ENCODE results near the gene NANOGP8.
"Not testable (repeated sequence)": the region's sequence is repeated elsewhere in the genome, so short reads cannot be mapped to it uniquely, and the experiment has no call there.

The NANOGP8 gene

GRCh38 chr15:35085176-35085919 is at the start of gene NANOGP8:
Gene NANOGP8 (minus strand): TSS chr15:35085295. CDS start chr15:35085110, 185 bp downstream.
- not testable (repeated sequence) for H3K36me3 Mint-ChIP-seq (ENCODE audit: low read depth); H3K27me3 Mint-ChIP-seq (ENCODE audit: low read depth); DNase-seq (ENCODE audit: low spot score); H3K4me3 Mint-ChIP-seq; H3K4me1 Mint-ChIP-seq (ENCODE audit: low read depth); H3K27ac Mint-ChIP-seq; H3K9me3 Mint-ChIP-seq

GRCh38 chr15:35134299-35134698 is 49.2 kb upstream of the NANOGP8 start:
- H3K4me3 Mint-ChIP-seq, result no peak overlapping the region
- no peak for DNase-seq (ENCODE audit: low spot score)
- no peaks in the 10 kb centered on the region for H3K4me1 Mint-ChIP-seq (ENCODE audit: low read depth)
- H3K36me3 Mint-ChIP-seq (ENCODE audit: low read depth), result no peaks in the 10 kb centered on the region
- H3K27me3 Mint-ChIP-seq (ENCODE audit: low read depth), result no peaks in the 10 kb centered on the region
- no peak overlapping the region for H3K27ac Mint-ChIP-seq
- H3K9me3 Mint-ChIP-seq, result no peaks in the 10 kb centered on the region

- Mint-ChIP-seq H3K9me3 (no peaks in the 10 kb centered on the region), H3K4me3 (no peak overlapping the region), H3K27me3 (ENCODE audit: low read depth) (peaks cover 8% of the 10 kb centered on the region), H3K4me1 (ENCODE audit: low read depth) (no peaks in the 10 kb centered on the region), H3K36me3 (ENCODE audit: low read depth) (no peaks in the 10 kb centered on the region), H3K27ac (no peak overlapping the region)
- DNase-seq (ENCODE audit: low spot score), result no peak
These were observed 45.1 kb upstream of the NANOGP8 start for GRCh38 chr15:35130245-35130644.

- H3K36me3 Mint-ChIP-seq (ENCODE audit: low read depth), result no peaks in the 10 kb centered on the region
- H3K4me1 Mint-ChIP-seq (ENCODE audit: low read depth), result no peaks in the 10 kb centered on the region
- H3K4me3 Mint-ChIP-seq, result no peak overlapping the region
- no peaks in the 10 kb centered on the region for H3K9me3 Mint-ChIP-seq
- peaks cover 10% of the 10 kb centered on the region for H3K27me3 Mint-ChIP-seq (ENCODE audit: low read depth)
- no peak for DNase-seq (ENCODE audit: low spot score)
- H3K27ac Mint-ChIP-seq, result no peak overlapping the region
These were observed 44.3 kb upstream of the NANOGP8 start for GRCh38 chr15:35129361-35129760.

GRCh38 chr15:35127717-35128116 is 42.6 kb upstream of the NANOGP8 start:
- H3K4me1 Mint-ChIP-seq (ENCODE audit: low read depth), result no peaks in the 10 kb centered on the region
- DNase-seq (ENCODE audit: low spot score), result no peak
- no peaks in the 10 kb centered on the region for H3K9me3 Mint-ChIP-seq
- no peaks in the 10 kb centered on the region for H3K36me3 Mint-ChIP-seq (ENCODE audit: low read depth)
- H3K27ac Mint-ChIP-seq, result no peak overlapping the region
- H3K27me3 Mint-ChIP-seq (ENCODE audit: low read depth), result peaks cover 10% of the 10 kb centered on the region
- H3K4me3 Mint-ChIP-seq, result no peak overlapping the region

GRCh38 chr15:35126236-35126635 is 41.1 kb upstream of the NANOGP8 start:
- DNase-seq (ENCODE audit: low spot score), result no peak
- Mint-ChIP-seq H3K4me1 (ENCODE audit: low read depth) (no peaks in the 10 kb centered on the region), H3K27me3 (ENCODE audit: low read depth) (peaks cover 10% of the 10 kb centered on the region), H3K9me3 (no peaks in the 10 kb centered on the region), H3K27ac (no peak overlapping the region), H3K4me3 (no peak overlapping the region), H3K36me3 (ENCODE audit: low read depth) (no peaks in the 10 kb centered on the region)

GRCh38 chr15:35123743-35124142 is 38.6 kb upstream of the NANOGP8 start:
- no peaks in the 10 kb centered on the region for H3K36me3 Mint-ChIP-seq (ENCODE audit: low read depth)

GRCh38 chr15:35121611-35122359 is 36.7 kb upstream of the NANOGP8 start:
- Mint-ChIP-seq H3K4me1 (ENCODE audit: low read depth) (no peaks in the 10 kb centered on the region), H3K9me3 (no peaks in the 10 kb centered on the region), H3K4me3 (no peak overlapping the region), H3K27me3 (ENCODE audit: low read depth) (peaks cover 4% of the 10 kb centered on the region), H3K36me3 (ENCODE audit: low read depth) (no peaks in the 10 kb centered on the region), H3K27ac (no peak overlapping the region)
- DNase-seq (ENCODE audit: low spot score), result no peak

More at GRCh38 chr15:35123743-35124142, 38.6 kb upstream of the NANOGP8 start:
- Mint-ChIP-seq H3K9me3 (no peaks in the 10 kb centered on the region), H3K27ac (no peak overlapping the region), H3K27me3 (ENCODE audit: low read depth) (peaks cover 10% of the 10 kb centered on the region), H3K4me1 (ENCODE audit: low read depth) (no peaks in the 10 kb centered on the region), H3K4me3 (no peak overlapping the region)
- no peak for DNase-seq (ENCODE audit: low spot score)

- no peak overlapping the region for H3K27ac Mint-ChIP-seq
- no peak overlapping the region for H3K4me3 Mint-ChIP-seq
- DNase-seq (ENCODE audit: low spot score), result no peak
- H3K27me3 Mint-ChIP-seq (ENCODE audit: low read depth), result peaks cover 2% of the 10 kb centered on the region
- no peaks in the 10 kb centered on the region for H3K9me3 Mint-ChIP-seq
- H3K36me3 Mint-ChIP-seq (ENCODE audit: low read depth), result no peaks in the 10 kb centered on the region
- H3K4me1 Mint-ChIP-seq (ENCODE audit: low read depth), result no peaks in the 10 kb centered on the region
These were observed 35.1 kb upstream of the NANOGP8 start for GRCh38 chr15:35120173-35120572.

- Mint-ChIP-seq H3K4me1 (ENCODE audit: low read depth) (no peaks in the 10 kb centered on the region), H3K4me3 (no peak overlapping the region), H3K9me3 (no peaks in the 10 kb centered on the region), H3K27me3 (ENCODE audit: low read depth) (no peaks in the 10 kb centered on the region), H3K36me3 (ENCODE audit: low read depth) (no peaks in the 10 kb centered on the region), H3K27ac (no peak overlapping the region)
- DNase-seq (ENCODE audit: low spot score), result no peak
These were observed 33.9 kb upstream of the NANOGP8 start for GRCh38 chr15:35118960-35119359.

GRCh38 chr15:35117543-35118265 is 32.6 kb upstream of the NANOGP8 start:
- no peaks in the 10 kb centered on the region for H3K27me3 Mint-ChIP-seq (ENCODE audit: low read depth)
- H3K4me1 Mint-ChIP-seq (ENCODE audit: low read depth), result no peaks in the 10 kb centered on the region
- H3K27ac Mint-ChIP-seq, result no peak overlapping the region
- H3K36me3 Mint-ChIP-seq (ENCODE audit: low read depth), result no peaks in the 10 kb centered on the region
- no peak for DNase-seq (ENCODE audit: low spot score)
- no peak overlapping the region for H3K4me3 Mint-ChIP-seq
- no peaks in the 10 kb centered on the region for H3K9me3 Mint-ChIP-seq

- Mint-ChIP-seq H3K9me3 (no peaks in the 10 kb centered on the region), H3K4me3 (no peak overlapping the region), H3K4me1 (ENCODE audit: low read depth) (no peaks in the 10 kb centered on the region), H3K36me3 (ENCODE audit: low read depth) (no peaks in the 10 kb centered on the region), H3K27ac (no peak overlapping the region), H3K27me3 (ENCODE audit: low read depth) (no peaks in the 10 kb centered on the region)
- DNase-seq (ENCODE audit: low spot score), result no peak
These were observed 30.1 kb upstream of the NANOGP8 start for GRCh38 chr15:35115155-35115725.

GRCh38 chr15:35112346-35112745 is 27.3 kb upstream of the NANOGP8 start:
- Mint-ChIP-seq H3K36me3 (ENCODE audit: low read depth) (no peaks in the 10 kb centered on the region), H3K4me1 (ENCODE audit: low read depth) (no peaks in the 10 kb centered on the region), H3K27me3 (ENCODE audit: low read depth) (no peaks in the 10 kb centered on the region), H3K9me3 (no peaks in the 10 kb centered on the region), H3K4me3 (no peak overlapping the region), H3K27ac (no peak overlapping the region)
- DNase-seq (ENCODE audit: low spot score), result no peak

GRCh38 chr15:35111861-35112260 is 26.8 kb upstream of the NANOGP8 start:
- Mint-ChIP-seq H3K36me3 (ENCODE audit: low read depth) (no peaks in the 10 kb centered on the region), H3K4me3 (no peak overlapping the region), H3K27ac (no peak overlapping the region), H3K27me3 (ENCODE audit: low read depth) (no peaks in the 10 kb centered on the region), H3K4me1 (ENCODE audit: low read depth) (no peaks in the 10 kb centered on the region), H3K9me3 (no peaks in the 10 kb centered on the region)
- no peak for DNase-seq (ENCODE audit: low spot score)

All from T-helper 2 cell treated with Interferon-gamma antibody and Interleukin-4, amounts not matched to agents 5 μg/mL and 100 μg/mL, for 36 hours (primary cell).